Fibroblast of lung (primary cell): ENCODE results near the gene NLE1.

Experiments
- EZH2 ChIP-seq: IDR thresholded peaks from 2 replicates; pipeline ENCODE4 v1.5.1; 2012; ENCODE audit warnings: low read length, control low read depth, mild to moderate bottlenecking; ENCODE audit errors: missing control alignments
- TF ChIP-seq, protein P1 (sequence below), 2 donors: IDR thresholded peaks in 1 of 2; conservative IDR thresholded peaks in 1 of 2; 1 replicate in 1 of 2; 2 replicates in 1 of 2; pipeline ENCODE4 v1.5.1; 2011 to 2012; ENCODE audit warnings: low read length in 2 of 2, control low read depth in 1 of 2, inconsistent platforms in 1 of 2, low read depth in 1 of 2, mild to moderate bottlenecking in 1 of 2

- TF ChIP-seq, protein P1, sequence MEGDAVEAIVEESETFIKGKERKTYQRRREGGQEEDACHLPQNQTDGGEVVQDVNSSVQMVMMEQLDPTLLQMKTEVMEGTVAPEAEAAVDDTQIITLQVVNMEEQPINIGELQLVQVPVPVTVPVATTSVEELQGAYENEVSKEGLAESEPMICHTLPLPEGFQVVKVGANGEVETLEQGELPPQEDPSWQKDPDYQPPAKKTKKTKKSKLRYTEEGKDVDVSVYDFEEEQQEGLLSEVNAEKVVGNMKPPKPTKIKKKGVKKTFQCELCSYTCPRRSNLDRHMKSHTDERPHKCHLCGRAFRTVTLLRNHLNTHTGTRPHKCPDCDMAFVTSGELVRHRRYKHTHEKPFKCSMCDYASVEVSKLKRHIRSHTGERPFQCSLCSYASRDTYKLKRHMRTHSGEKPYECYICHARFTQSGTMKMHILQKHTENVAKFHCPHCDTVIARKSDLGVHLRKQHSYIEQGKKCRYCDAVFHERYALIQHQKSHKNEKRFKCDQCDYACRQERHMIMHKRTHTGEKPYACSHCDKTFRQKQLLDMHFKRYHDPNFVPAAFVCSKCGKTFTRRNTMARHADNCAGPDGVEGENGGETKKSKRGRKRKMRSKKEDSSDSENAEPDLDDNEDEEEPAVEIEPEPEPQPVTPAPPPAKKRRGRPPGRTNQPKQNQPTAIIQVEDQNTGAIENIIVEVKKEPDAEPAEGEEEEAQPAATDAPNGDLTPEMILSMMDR (conservative IDR thresholded peaks at IDR 0.05 in 1 of 2, IDR thresholded peaks at IDR 0.05 in 1 of 2; ENCODE audit: low read depth in 1 of 2, low read length in 2 of 2) = no peak
- no peak for TF ChIP-seq EZH2
Measured at GRCh38 chr17:35081638-35082037, 60.5 kb downstream of the NLE1 start.
